IPS DF 4.7 (cell line): ENCODE results near the gene FNIP2.
A peak's percentile ranks its signal among the peaks of the same experiment; 100 is the strongest.
"Not testable (repeated sequence)": the region's sequence is repeated elsewhere in the genome, so short reads cannot be mapped to it uniquely, and the experiment has no call there.

Source experiments
- DNase-seq: peaks from one replicate; pipeline ENCODE4 v3.0.0-alpha.2; 2013; ENCODE audit warnings: low spot score; ENCODE audit errors: extremely low read depth

The FNIP2 gene

DNA sequence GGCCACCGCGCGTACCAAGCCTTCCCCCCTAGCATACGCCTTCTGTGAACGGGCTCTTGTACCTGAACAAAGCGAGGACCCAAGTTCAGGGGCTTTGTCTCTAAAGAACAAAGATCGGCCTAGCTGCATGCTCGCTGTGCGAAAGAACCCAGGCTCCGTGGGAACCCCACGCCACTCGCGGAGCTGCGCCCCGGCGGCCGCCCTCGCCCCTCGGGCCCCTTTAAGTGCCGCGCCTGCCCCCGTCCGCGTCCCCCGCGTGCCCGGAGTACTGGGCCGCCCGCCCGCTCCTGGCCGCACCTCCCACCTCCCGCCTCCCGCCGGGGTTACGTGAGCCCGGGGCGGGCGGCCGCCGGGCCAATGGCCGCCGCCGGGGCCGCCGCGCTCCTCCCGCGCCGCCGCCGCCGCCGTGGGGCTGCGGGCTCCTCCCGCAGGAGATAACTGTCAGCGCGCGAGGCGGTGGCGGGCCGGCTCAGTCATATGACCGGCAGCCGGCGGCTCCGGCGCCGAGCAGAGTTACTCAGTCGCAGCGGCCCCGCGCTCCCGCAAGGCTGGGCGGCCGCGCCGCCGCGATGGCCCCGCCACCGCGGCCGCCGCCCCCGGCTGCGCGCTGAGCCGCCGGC is at the start of gene FNIP2:
Gene FNIP2 (plus strand): TSS at position 472 of the 620 bp plus-strand sequence. CDS start 187 bp downstream, outside the sequence.
- no peak for DNase-seq

DNA sequence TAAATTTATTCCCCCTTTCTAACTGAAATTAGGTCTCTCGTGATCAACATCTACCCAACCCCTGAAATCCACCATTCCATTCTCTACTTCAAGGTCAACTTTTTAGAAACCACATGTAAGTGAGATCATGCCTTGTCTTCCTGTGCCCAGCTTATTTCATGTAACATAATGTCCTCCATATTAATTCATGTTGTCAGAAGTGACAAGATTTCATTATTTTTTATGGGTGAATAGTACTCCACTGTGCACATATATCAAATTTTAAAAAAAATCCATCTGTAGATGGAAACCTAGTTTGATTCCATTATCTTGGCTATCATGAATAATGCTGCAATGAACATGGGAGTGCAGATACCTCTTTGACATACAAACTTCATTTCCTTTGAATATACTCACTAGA is 47.1 kb upstream of the FNIP2 start:
- no peak for DNase-seq

GRCh38 chr4:158722291-158722916 is 46.4 kb upstream of the FNIP2 start:
- DNase-seq, result no peak

DNA sequence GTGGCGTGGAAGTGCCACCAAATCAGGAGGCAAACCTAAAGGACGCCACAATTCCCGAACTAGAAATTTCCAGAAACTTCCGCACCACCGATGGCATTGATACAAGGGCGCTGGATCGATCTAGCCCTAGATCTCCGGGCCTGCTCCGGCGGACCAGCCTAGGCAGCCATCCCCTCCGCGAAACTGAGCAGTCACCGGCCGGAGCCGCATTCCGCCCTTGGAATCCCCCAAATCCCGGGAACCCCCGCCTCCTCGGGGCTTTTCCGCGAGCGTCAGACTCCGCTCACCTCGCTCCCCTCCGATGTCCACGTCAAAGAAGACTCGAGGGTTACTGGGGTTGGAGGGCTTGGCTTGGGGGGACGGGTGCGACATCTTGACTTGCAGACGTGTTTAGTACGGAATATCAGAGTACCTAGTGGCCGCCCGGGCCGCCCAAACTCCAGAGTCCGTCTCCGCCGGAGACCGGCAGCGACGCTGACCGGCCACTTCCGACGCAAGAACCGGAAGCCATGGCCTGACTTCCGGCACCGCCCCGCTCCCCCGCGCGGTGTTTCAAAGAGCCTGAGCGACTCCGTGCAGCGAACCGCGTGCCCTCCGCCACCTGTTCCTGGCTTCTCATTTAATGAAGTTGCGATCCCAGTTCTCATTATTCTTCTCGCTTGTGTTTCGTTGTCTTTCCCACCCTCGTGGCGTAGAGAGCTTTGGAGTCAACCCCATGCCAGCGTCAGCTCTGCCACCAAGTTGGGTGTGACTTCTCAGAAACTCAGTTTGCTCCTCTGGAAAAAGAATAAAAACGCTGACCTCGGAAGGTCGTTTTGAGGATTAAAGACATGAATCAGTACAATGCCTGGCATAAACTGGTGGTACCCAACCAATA is 45.7 kb upstream of the FNIP2 start, which contains the start of gene PPID:
Gene PPID (minus strand): TSS at position 480 of the 877 bp plus-strand sequence. CDS start 108 bp downstream, at position 372.
- peak; percentile 38 for DNase-seq

- DNase-seq, result no peak
Measured at GRCh38 chr4:158724637-158725036, 44.2 kb upstream of the FNIP2 start.

DNA sequence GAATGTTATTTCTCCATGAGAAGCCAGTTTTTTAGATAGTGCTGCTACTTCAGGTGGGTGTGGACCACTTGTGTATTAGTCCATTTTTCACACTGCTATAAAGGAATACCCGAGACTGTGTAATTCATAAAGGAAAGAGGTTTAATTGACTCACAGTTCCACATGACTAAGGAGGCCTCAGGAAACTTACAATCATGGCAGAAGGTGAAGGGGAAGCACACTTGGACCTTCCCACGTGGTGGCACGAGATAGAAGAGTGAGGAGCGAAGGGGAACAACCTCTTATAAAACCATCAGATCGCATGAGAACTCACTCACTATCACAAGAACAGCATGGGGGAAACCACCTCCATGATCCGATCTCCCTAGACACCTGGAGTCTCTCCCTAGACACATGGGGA is 42.2 kb upstream of the FNIP2 start:
- DNase-seq, result no peak

DNA sequence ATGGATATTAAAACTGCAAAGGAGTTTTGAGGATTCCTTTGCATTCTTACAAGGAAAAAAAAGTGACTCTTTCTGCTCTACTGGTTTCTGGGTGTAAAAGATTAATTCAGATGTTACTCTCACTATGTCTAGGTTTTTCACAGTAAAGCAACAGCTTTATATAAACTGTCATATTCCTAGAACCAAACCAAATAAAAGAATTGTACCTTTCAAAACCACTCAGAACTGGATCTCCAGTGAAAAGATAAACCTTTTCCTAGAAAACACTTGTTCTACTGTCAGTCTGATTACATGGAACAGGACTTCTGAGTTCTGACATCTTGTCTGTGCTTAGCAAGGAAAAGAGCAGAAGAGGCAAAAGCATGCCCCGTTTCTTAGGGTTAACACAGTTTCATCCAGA is 40.6 kb upstream of the FNIP2 start:
- DNase-seq, result no peak

GRCh38 chr4:158729716-158730559 is 38.9 kb upstream of the FNIP2 start:
- DNase-seq, result no peak

DNA sequence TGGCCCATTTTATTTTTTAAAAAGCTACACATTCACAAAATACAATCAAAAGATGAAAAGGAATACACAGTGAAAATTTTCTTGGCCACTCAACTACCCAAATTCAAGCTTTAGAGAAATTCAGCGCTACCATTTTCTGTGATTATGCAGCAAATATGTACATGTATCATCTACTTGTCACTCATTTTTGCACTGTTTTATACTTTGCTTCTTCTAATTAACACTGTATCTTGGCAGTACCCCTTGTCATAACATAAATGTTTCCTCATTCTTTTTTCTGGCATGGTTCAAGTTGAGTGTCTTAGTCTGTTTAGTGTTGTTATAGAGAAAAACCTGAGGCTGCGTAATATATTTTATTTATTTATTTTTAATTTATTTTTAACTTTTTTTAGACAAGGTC is 30.0 kb upstream of the FNIP2 start:
- DNase-seq, result no peak

GRCh38 chr4:158739600-158739999 is 29.2 kb upstream of the FNIP2 start:
- no peak for DNase-seq

GRCh38 chr4:158741326-158742021 is 27.4 kb upstream of the FNIP2 start:
- DNase-seq, result no peak

DNA sequence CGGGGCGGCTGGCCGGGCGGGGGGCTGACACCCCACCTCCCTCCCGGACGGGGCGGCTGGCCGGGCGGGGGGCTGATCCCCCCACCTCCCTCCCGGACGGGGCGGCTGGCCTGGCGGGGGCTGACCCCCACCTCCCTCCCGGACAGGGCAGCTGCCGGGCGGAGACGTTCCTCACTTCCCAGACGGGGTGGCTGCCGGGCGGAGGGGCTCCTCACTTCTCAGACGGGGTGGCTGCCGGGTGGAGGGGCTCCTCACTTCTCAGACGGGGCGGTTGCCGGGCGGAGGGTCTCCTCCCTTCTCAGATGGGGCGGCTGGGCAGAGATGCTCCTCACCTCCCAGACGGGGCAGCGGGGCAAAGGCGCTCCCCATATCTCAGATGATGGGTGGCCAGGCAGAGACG is 22.3 kb upstream of the FNIP2 start:
- DNase-seq, result not testable (repeated sequence)

- no peak for DNase-seq
Measured at GRCh38 chr4:158750379-158750778, 18.4 kb upstream of the FNIP2 start.

GRCh38 chr4:158754385-158755180 is 14.2 kb upstream of the FNIP2 start:
- DNase-seq, result no peak

DNA sequence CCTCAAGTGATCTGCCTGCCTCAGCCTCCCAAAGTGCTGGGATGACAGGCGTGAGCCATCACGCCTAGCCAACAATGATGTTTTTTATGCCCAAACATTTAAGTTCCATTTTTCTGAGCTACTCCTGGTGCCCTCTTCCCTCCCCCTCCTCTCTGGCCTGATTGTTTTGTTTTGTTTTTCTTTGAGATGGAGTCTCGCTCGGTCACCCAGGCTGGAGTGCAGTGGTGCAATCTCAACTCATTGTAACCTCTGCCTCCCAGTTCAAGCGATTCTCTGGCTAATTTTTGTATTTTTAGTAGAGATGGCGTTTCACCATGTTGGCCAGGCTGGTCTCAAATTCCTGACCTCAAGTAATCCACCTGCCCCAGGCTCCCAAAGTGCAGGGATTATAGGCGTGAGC is 13.0 kb upstream of the FNIP2 start:
- not testable (repeated sequence) for DNase-seq

DNA sequence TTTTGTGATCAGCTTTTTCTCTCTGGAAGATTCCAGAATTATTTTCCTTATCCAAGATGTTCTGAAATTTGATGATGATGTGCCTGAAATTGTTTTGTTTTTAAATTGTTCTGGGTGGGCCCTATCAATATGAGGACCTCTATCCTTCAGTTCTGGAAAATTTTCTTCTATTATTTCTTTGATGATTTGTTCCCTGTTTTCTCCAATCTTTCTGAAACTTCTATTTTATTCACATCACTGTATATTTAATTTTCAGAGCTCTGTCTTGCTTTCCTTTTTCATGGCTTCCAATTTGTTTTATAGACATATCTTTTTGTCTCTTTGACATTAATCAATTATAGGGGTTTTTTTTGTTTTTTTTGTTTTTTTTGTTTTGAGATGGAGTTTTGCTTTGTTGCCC is 12.2 kb upstream of the FNIP2 start:
- DNase-seq, result no peak

- DNase-seq, result no peak
Measured at GRCh38 chr4:158758142-158758541, 10.7 kb upstream of the FNIP2 start.

GRCh38 chr4:158758703-158759102 is 10.1 kb upstream of the FNIP2 start:
- DNase-seq, result no peak

DNA sequence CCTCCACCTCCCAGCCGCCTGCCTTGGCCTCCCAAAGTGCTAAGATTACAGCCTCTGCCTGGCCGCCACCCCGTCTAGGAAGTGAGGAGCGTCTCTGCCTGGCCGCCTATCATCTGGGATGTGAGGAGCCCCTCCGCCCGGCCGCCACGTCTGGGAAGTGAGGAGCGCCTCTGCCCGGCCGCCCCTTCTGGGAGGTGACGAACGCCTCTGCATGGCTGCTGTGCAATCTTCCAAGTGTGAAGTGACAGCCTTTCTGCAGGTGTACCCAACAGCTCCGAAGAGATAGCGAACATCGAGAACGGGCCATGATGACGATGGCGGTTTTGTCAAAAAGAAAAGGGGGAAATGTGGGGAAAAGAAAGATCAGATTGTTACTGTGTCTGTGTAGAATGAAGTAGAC is 9.3 kb upstream of the FNIP2 start:
- DNase-seq, result not testable (repeated sequence)

GRCh38 chr4:158760866-158761265 is 8.0 kb upstream of the FNIP2 start:
- no peak for DNase-seq
